ENCODE data around the gene MYH14. TPM values are rescaled to one million over a fixed set of nuclear protein-coding genes. Genes with fewer than 3 reads are reported as not detected.
"Not testable (repeated sequence)": the region's sequence is repeated elsewhere in the genome, so short reads cannot be mapped to it uniquely, and the experiment has no call there.

MYH14 gene
- total RNA-seq, 3 donors from 2014 or later = 16.6 to 24.7 (median 19.3) TPM

DNA sequence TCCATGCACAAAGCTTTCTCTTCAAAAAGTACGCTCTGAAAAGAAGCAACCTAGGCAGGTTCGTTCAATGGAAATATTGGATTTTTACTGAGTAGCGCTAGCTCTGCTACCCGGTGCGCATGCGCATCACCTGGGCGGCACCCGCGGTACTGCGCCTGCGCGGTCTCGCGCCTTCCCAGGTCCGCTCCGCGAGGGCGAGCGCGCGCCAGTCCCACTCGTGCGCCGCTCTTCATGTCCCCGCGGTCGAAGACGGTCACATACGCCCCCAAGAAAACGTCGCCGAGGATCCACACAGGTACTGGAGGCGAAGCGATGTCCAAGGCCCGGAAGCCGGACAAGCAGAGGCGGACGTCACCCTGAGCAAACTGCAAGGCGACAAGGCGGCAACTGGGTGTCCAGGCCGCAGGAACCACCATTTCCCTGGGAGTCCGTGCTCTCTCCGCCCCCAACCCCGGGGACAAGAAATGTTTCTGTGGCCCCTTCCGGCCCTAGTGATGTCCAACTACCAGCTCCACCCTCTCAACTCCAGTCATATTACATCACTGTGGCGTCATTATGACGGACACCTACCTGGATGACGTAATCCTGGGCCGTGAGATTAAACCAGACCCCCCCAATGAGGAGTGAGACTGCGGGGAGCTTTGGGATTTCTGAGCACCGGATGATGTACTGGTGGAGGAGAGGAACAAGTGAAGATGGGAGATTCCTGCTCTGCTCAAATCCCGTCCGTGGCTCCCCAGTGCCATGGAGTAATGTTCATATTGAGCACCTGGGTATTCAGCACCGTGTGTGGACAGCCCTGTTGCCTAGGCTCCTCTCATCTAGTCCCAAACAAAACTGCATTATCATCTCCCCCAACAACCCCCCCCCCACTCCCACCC is 130.6 kb downstream of the MYH14 start:
- Histone ChIP-seq H3K27ac (peak overlapping the region; percentile 88 to 91), H3K4me1 (peaks cover 0 to 5% of the 10 kb centered on the region in 2 donors), H3K4me3 (peak overlapping the region; percentile 27 to 76 (median 62)), H3K9me3 (no peaks in the 10 kb centered on the region), H3K36me3 (no peaks in the 10 kb centered on the region), H3K27me3 (peaks cover 3 to 15% of the 10 kb centered on the region in 2 donors)
- DNase-seq (ENCODE audit: low spot score in 2 of 2) = peak; percentile 35 to 74
- peak; percentile 81 for TF ChIP-seq POLR2A (IDR thresholded peaks at IDR 0.05)
- no peak for TF ChIP-seq CTCF (IDR thresholded peaks at IDR 0.05)
- TF ChIP-seq POLR2AphosphoS5 (IDR thresholded peaks at IDR 0.05) = peak; percentile 41 to 95 (median 73)
- intact Hi-C loops (cut with DNase I; ENCODE audit: low total_unique reads) = no loop called here

DNA sequence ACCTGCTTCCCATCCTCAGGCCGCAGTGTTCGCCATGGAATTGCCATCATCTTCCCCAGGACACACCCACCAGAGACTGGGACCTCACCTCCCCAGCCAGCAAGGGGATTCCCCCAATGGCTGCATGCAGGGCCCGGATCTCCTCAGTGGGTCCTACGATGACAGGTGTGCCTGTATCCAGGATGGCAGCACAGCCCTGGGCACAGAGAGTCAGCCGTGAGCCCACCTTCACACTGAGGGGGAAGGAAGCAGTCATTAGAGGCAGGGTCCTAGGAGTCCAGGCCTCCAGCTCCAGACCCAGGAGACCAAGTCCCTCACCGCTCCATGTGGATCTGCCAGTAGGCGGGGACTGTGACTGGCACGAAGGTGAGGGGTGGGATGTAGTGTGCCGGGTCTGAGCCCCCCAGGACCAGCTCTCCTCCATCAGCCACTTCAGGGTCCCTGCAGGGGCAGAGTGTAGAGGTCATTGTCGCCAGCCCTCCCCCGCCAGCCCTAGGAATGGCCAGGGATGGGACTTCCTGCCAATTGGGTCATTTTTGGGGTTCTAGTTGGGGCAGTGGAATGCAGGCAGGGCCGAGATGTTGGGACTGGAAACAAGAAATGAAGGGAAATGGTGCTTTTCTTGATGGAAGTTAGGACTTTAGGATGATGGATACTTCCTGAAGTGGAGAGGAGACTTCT is 131.5 kb downstream of the MYH14 start:
- Histone ChIP-seq H3K36me3 (no peaks in the 10 kb centered on the region), H3K4me3 (no peak overlapping the region), H3K9me3 (no peaks in the 10 kb centered on the region), H3K27me3 (peaks cover 3 to 15% of the 10 kb centered on the region in 2 donors), H3K4me1 (peaks cover 0 to 5% of the 10 kb centered on the region in 2 donors), H3K27ac (no peak overlapping the region)
- intact Hi-C loops (cut with DNase I; ENCODE audit: low total_unique reads) = no loop called here
- no peak for TF ChIP-seq POLR2A (IDR thresholded peaks at IDR 0.05)
- TF ChIP-seq POLR2AphosphoS5 (IDR thresholded peaks at IDR 0.05) = no peak
- no peak for TF ChIP-seq CTCF (IDR thresholded peaks at IDR 0.05)
- no peak for DNase-seq (ENCODE audit: low spot score in 2 of 2)

DNA sequence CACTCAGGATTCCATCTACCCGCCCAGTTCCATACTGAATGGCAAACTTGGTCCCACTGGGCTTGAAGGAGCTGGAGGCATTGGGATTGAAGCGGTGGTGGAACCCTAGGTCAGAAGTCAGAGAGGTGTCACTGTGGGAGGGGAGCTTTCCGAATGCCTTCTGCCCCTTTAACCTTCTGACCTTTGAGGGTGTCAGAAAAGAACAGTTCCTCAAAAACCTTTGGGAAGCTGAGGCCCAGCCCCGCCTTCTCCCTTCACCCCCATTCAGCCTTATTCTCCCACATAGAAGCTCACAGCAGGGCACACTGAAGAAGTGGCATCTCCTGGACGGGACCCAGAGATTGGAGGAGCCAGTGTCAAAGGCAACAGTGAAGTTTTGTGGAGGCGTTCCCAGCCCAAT is 133.6 kb downstream of the MYH14 start:
- intact Hi-C loops (cut with DNase I; ENCODE audit: low total_unique reads); H3K36me3 ChIP-seq; H3K4me1 ChIP-seq; H3K4me3 ChIP-seq; DNase-seq (ENCODE audit: low spot score in 2 of 2); H3K27me3 ChIP-seq; H3K9me3 ChIP-seq; H3K27ac ChIP-seq: not testable (repeated sequence)

GRCh38 chr19:50340331-50340730 is 136.9 kb downstream of the MYH14 start:
- no peaks in the 10 kb centered on the region for H3K36me3 ChIP-seq
- H3K9me3 ChIP-seq = peaks cover 11% of the 10 kb centered on the region in 2 donors
- H3K4me3 ChIP-seq = no peak overlapping the region
- DNase-seq (ENCODE audit: low spot score in 2 of 2) = no peak
- intact Hi-C loops (cut with DNase I; ENCODE audit: low total_unique reads) = no loop called here
- H3K27ac ChIP-seq = no peak overlapping the region
- H3K4me1 ChIP-seq = no peaks in the 10 kb centered on the region
- TF ChIP-seq POLR2AphosphoS5 (IDR thresholded peaks at IDR 0.05) = no peak
- no peak for TF ChIP-seq CTCF (IDR thresholded peaks at IDR 0.05)
- no peaks in the 10 kb centered on the region for H3K27me3 ChIP-seq

DNA sequence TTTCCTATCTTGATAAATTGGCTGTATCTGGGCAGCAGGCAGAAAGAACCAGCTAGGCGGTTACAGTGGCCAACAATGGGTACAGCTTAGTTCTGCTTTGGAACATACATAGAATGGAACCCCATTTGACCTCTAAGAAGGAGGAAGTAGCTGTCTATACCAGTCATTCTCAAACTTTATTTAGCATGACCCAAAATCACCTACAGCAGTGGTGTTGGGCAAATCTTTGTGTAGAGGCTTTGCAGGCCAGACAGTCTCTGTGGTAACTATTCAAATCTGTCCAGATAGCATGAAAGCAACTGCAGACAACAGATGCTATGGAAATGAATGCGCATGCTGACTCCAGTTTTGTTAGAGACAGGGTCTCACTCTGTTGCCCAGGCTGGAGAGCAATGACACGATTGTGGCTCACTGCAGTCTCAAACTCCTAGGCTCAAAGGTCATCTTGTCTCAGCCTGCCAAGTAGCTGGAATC is 137.7 kb downstream of the MYH14 start:
- H3K4me3 ChIP-seq = no peak overlapping the region
- intact Hi-C loops (cut with DNase I; ENCODE audit: low total_unique reads) = no loop called here
- no peaks in the 10 kb centered on the region for H3K36me3 ChIP-seq
- H3K4me1 ChIP-seq = no peaks in the 10 kb centered on the region
- H3K27me3 ChIP-seq = no peaks in the 10 kb centered on the region
- H3K27ac ChIP-seq = no peak overlapping the region
- TF ChIP-seq CTCF (IDR thresholded peaks at IDR 0.05) (no peak), POLR2A (IDR thresholded peaks at IDR 0.05) (no peak), POLR2AphosphoS5 (IDR thresholded peaks at IDR 0.05) (no peak)
- peaks cover 11 to 12% of the 10 kb centered on the region in 2 donors for H3K9me3 ChIP-seq
- DNase-seq (ENCODE audit: low spot score in 2 of 2) = no peak

Data from breast epithelium (tissue), 4 donors.